HG02840 (cell line): Measurements from ENCODE around the gene R3HDM4.
"Not testable (repeated sequence)": the region's sequence is repeated elsewhere in the genome, so short reads cannot be mapped to it uniquely, and the experiment has no call there.

ENCODE experiments used
- ATAC-seq: cut with Tn5 transposase; IDR thresholded peaks from one replicate; pipeline ENCODE4 v1.9.1; 2021; ENCODE audit warnings: mild to moderate bottlenecking, moderate library complexity, moderate number of reproducible peaks; ENCODE audit not compliant: unreplicated experiment, low FRiP score

Gene R3HDM4

GRCh38 chr19:878751-879561, 34.1 kb downstream of the R3HDM4 start:
- ATAC-seq, result not testable (repeated sequence)

- ATAC-seq, result not testable (repeated sequence)
Measured at GRCh38 chr19:877992-878660, 34.9 kb downstream of the R3HDM4 start.

- no peak for ATAC-seq
Measured at GRCh38 chr19:876780-877314, 36.2 kb downstream of the R3HDM4 start.

- ATAC-seq, result no peak
Measured at GRCh38 chr19:876089-876488, 36.9 kb downstream of the R3HDM4 start.

- ATAC-seq, result no peak
Measured at GRCh38 chr19:875265-875879, 37.6 kb downstream of the R3HDM4 start.

GRCh38 chr19:873561-874041, 39.4 kb downstream of the R3HDM4 start:
- no peak for ATAC-seq

- ATAC-seq, result no peak
Measured at GRCh38 chr19:873084-873483, 39.9 kb downstream of the R3HDM4 start.

- ATAC-seq, result peak; percentile 54
Measured at GRCh38 chr19:872266-872951, 40.6 kb downstream of the R3HDM4 start.

- no peak for ATAC-seq
Measured at GRCh38 chr19:871446-872265, 41.4 kb downstream of the R3HDM4 start.

- no peak for ATAC-seq
Measured at GRCh38 chr19:870963-871401, 42.0 kb downstream of the R3HDM4 start.

- no peak for ATAC-seq
Measured at GRCh38 chr19:870314-870713, 42.7 kb downstream of the R3HDM4 start.

- ATAC-seq, result no peak
Measured at GRCh38 chr19:869245-870177, 43.5 kb downstream of the R3HDM4 start.

- ATAC-seq, result no peak
Measured at GRCh38 chr19:868458-869244, 44.4 kb downstream of the R3HDM4 start.

- ATAC-seq, result no peak
Measured at GRCh38 chr19:867855-868457, 45.1 kb downstream of the R3HDM4 start.

- no peak for ATAC-seq
Measured at GRCh38 chr19:867301-867793, 45.7 kb downstream of the R3HDM4 start.

GRCh38 chr19:866769-867300, 46.2 kb downstream of the R3HDM4 start:
- ATAC-seq, result no peak

- no peak for ATAC-seq
Measured at GRCh38 chr19:863315-863620, 49.8 kb downstream of the R3HDM4 start.
